Right forelimb (tissue), 1 donor: ENCODE measurements around the gene CBX5.
"Not testable (repeated sequence)": the region's sequence is repeated elsewhere in the genome, so short reads cannot be mapped to it uniquely, and the experiment has no call there.

Experiments
- DNase-seq: peaks from one replicate; pipeline ENCODE4 v3.0.0-alpha.2; 2018

The CBX5 gene

DNA sequence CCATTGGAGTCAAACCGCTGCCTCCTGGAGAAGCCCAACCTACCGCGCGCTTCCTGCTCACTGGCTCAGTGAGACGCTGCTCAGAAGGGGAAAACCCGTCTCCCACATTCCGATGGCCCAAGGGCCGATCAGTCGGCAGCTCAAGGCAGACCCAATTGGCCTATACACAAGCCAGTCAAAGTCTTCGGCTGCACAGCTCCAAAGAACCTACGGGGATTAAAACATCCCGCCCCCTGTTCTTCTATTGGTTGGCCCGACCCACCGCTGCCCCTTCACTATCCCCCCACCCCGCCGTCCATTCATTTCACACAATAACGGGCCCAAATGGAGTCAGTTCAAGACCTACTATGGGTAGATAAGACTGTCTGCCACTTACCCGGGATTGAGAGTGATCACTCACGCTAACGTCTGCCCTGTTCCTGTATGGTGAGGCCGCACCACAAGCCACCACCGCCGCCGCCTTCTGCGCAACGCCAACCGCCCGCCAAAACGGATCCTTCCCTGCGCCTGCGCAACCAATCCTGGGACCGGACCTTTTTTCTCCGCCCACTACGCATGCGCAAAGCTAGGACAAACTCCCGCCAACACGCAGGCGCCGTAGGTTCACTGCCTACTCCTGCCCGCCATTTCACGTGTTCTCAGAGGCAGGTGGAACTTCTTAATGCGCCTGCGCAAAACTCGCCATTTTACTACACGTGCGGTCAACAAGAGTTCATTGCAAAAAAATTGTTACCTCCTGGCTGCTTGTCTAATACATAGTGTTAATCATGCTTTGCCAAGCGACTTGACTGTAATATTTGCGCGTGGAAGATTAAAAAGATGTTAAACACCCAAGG lies at the start of gene CBX5:
Gene CBX5 (minus strand): TSS at position 491 of the 836 bp plus-strand sequence. CDS start 22,472 bp downstream, outside the sequence.
- DNase-seq = peak; percentile 99

DNA sequence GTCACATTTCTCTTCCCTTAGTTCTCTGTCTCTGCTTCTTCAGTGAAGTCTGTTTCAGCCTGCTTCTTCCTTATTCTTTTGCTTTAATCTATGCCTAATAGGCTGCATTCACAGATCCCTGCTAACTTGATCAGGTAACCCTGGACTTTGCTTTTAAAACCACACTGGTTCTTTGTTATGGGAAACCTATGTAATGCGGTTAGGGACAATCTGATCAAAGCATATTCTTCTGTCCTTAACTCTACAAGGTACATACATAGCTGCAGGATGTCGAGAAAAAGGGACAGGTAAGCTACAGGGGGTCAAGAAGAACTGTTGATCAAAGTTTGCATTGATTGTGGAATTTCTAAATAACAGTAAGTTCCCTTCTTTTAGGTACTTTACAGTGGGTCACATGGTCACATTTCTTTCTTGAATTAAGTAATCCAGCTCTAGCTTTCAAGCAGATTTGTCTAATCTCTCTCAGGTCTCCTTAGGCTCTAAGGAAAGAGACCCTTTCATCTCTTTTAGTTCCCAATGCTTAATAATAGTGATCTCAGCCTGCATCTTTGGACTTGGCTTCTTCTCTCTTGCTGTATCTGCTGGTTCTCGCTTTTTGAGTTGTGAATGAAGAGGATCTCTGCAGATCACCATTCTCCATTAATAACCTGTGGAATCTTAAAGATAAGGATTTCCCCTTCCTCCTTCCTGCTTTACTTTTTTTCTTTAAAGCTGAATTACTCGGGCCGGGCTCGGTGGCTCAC lies 48.8 kb upstream of the CBX5 start:
- no peak for DNase-seq

DNA sequence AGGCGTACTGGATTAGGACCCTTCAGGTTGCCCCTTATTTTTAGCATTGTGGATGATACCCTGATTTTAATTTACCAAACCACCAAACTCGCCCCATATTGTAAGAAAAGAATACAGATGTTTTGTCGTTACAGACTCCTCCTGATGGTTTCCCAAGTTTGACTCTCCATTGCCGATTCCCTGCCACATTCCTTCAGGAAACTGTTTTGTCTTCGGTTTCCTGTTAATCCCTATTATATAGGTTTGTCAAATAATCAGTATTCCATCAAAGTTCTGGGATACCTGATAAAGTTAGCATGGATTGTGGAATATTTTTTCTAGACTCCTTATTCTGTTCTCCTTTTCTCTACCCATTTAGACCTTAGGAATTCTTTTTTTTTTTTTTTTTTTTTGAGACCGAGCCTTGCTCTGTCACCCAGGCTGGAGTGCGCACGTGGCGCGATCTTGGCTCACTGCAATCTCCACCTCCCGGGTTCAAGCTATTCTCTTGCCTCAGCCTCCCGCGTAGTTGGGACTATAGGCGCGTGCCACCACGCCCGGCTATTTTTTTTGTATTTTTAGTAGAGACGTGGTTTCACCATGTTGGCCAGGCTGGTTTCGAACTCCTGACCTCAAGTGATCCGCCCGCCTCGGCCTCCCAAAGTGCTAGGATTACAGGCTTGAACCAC lies 45.7 kb upstream of the CBX5 start:
- not testable (repeated sequence) for DNase-seq

DNA sequence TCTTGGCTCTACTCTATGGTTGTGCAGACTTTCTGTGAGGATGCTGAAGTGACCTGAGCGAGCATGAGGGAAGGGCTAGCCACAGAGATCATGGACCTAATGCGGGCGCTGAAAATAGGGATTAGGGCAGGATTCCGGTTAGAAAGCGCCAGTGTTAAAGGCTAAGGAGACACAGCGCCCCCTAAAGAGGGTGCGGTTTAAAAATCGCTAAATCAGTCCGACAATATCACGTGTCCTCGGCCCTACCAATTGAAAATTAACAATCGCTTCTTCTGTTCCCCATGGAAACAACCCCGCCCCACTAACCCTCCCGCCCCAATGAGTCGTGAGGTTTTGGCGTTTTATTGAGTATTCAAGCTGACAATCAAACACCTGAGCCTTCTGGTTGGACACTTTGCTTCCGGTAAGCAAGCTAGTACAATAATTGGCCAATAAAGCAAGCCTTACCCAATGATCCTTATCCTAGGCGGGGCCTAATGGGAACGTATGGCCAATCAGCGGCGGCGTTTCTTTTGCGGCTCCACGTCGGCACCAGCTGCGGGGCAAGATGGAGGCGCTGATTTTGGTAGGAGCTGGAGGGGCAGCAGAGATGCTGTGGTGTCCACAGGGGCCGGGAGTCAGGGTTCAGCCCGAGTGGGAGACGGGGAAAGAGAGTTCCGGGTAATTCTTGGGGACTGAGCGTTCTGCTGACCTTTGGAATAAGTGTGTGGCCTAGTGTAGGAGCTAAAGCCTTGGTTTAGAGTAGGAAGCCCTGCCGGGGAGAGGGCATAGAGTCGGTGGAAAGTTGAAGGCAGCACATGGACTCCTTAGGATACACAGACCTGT lies 44.9 kb upstream of the CBX5 start, which contains the start of gene COPZ1:
Gene COPZ1 (plus strand): TSS at position 515 of the 825 bp plus-strand sequence. CDS start 33 bp downstream, at position 548.
- DNase-seq = peak; percentile 96

DNA sequence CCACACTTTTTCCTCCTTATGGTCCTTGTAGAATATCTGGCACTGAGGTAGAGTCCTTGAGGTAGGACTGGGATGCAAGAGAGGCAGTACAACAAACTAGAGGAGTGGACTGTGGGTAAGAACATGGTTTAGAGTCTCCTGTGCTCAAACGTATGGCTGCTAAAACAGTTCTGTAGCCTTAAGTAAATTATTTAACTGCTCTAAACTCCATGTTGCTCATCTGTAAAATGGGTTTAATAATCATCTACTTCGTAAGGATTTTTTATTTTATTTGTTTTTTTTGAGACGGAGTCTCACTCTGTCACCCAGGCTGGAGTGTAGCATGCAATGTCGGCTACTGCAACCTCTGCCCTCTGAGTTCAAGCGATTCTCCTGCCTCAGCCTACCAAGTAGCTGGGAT lies 41.4 kb upstream of the CBX5 start:
- DNase-seq = no peak

DNA sequence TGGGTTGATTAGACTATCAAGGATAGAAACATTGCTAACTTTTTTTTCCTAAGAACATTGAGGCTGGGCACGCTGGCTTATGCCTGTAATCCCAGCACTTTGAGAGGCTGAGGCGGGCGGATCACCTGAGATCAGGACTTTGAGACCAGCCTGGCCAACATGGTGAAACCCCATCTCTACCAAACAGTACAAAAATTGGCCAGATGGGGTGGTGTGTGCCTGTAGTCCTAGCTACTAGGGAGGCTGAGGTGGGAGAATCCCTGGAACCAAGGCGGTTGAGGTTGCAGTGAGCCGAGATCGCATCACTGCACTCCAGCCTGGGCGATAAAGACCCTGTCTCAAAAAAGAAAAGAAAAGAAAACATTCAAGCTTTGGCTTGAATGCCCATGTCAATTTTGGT lies 32.4 kb upstream of the CBX5 start:
- not testable (repeated sequence) for DNase-seq

DNA sequence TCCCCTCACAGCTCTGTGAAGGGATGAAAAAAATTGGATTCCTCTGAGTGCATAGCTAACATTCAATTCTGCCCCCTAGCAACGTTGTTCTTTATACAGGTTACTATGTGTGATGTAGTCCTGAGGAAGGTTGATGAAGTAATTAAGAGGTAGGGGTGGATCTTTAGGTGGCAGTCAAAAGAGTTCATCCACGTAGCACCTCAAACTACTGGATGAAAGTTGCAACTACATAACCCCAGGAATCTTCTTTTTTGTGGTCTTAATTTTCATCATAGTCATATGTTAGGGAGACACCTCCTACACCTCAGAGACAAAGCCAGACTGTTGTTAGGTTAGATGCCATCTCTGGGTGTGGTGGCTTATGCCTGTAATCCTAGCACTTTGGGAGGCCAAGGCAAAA lies 31.1 kb upstream of the CBX5 start:
- no peak for DNase-seq

DNA sequence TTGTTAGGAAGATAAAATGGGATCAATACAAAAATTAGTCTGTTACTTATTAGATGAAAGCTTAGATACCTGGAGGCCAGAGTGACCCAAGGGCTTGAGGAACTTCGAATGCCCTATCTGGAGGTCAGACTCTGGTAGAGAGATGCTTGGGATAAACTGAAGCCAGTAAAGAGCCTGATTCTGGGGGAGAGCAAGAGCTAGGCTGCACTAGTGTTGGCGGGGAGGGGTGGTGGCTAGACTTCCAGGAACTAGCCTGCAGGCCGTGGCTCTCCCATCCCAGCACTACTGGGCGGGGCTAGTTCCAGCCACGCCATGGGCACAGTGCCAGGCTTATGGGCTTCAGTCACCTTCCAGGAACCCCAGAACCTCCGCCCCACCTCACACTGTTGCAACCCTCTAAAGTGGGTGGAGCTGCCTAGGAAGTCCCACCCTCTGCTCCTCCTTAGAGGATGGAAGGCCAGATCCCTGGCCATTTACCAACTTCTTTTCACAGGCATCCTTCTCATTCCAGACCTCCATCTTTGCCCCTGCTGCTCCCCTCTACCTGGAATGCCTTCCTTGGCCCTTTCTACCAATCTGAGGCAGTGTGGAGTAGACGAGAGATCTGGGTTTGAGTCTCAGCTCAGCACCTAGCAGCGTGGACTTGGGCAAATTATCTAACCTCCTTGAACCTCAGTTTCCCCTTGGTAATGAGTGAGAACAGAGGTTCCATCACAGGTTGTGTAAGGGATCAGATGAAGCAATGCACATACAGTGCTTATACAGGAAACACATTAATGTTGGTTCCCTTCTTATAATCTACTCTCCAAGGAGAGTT lies 27.2 kb upstream of the CBX5 start:
- no peak for DNase-seq

DNA sequence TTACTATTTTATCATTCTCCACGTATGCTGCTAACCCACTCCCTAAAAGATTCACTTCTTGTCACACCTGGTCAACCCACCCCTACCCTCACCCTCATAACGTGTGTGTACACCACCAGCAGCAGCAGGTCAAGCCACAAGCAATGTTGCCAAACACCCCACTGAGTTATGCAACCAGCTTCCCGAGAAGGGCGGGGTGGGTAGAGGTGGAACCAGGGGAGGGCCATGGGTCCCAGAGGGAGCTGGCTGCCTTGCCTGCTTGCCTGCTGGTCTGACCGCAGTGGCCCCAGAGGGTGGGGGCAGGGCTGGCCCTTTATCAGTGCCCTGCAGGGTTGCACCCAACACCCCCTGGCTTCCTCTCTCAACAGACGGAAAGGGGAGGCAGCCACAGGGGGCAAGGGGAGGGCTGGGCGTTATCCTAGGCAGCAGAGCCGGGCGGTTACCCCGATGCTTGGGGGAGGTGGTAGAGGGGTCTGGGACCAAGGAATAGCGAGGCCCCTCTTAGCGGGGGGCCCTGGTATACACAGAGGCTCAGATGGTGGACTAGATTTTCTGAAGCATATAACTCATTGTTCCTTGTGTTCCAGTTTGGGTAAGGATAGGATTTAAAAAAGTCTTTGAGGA lies 24.4 kb upstream of the CBX5 start:
- no peak for DNase-seq

DNA sequence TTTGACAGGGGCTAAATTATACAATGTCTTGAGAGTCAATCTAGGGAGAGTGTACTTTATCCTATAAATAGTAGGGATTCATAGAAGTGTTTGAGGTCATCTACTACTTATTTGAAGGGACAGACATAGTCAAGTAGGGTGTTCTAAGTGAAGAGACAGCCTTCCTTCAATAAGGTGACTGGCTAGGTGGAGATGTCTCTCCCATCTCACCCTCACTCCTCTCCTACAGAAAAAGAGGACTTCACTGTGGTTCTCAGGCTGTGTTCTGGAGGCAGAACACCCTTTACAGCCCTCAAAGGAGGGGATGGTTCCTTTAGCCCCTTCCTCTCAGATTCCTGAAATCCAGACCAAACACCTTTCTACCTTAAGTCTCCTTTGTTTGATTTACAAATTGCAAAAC lies 23.7 kb upstream of the CBX5 start:
- no peak for DNase-seq

DNA sequence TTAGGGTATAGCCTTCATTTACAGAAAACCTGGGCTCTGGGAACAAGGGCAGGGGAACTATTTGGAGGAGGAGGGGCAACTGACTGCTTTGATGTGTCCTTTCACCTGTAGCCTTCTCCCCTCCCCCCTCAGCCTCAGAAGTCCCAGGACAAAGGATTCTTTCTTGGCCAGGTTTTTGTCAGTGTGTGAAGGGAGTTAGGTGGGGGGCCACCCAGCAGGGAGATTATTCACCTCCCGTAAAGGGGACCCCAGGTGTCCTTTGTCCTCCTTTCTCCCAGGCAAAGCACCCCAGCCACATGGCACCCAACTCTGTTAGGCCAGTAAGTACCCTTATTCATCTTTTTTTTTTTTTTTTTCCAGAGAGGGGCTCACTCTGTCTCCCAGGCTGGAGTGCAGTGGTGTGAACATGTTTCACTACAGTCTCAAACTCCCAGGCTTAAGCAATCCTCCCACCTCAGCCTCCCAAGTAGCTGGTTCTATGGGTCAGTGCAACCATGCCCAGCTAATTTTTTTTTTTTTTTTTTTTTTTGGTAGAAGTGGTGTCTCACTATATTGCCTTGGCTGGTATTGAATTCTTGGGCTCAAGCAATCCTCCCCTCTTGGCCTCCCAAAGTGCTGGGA lies 21.6 kb upstream of the CBX5 start:
- DNase-seq = no peak

DNA sequence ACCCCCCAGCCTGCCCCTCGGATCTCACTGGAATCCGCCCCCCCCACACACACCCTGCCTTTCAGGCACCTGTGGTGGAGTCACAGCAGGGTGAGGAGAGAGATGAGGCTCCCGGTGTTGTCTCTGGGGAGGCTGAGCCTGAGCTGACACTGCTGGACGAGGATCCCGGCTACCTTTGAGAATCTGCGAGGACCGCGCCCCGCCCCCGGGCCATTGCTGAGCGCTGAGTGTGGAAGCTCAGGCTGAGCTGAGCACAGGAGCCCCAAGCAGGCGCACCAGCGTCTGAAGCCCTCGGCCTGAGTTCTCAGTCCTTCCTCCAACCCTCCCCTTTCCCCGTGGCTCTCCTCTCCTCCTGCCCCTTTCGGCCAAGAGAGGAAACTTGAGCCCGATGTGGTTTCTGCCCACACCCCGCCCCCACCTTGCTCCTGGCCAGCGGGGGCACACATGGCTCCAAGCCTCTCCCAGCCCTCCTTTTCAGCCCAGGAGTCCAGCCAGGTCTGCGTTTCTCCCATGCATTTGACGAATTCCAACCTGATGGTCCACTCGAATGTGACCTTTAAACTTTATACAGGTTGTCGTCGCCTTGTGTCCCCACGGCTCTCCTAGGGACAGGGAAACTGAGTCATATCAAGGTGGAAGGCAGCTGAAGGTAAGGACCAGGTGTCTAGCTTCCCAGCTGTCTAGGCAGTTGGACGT lies 21.0 kb upstream of the CBX5 start, which contains the start of gene NFE2:
Gene NFE2 (minus strand): TSS at position 284 of the 696 bp plus-strand sequence. CDS start 5,767 bp downstream, outside the sequence.
- peak; percentile 65 for DNase-seq

DNA sequence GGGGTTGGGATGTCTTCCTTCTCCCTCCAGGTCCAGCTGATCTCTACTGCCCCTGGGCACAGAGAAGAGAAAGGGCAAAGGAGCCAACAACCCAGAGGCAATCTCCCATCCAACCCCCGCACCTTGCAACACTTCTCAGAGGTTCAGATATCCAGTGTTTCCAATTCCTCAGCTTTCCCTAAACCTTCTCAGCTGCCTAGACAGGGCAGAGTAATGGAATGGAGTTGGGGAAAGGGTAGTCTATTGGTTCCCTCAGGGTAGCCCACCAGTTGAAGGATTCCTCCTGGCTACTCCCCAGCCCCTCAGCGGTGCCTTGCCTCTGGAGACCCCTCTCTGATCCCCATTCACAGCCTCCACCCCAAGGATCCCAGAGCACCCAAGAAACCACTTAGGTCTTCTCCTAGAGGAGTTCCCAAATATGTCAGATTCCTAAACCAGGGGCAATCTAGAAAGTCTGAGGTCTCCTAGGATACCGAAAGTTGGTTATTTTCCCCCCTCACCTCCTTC lies 20.4 kb upstream of the CBX5 start:
- DNase-seq = no peak

DNA sequence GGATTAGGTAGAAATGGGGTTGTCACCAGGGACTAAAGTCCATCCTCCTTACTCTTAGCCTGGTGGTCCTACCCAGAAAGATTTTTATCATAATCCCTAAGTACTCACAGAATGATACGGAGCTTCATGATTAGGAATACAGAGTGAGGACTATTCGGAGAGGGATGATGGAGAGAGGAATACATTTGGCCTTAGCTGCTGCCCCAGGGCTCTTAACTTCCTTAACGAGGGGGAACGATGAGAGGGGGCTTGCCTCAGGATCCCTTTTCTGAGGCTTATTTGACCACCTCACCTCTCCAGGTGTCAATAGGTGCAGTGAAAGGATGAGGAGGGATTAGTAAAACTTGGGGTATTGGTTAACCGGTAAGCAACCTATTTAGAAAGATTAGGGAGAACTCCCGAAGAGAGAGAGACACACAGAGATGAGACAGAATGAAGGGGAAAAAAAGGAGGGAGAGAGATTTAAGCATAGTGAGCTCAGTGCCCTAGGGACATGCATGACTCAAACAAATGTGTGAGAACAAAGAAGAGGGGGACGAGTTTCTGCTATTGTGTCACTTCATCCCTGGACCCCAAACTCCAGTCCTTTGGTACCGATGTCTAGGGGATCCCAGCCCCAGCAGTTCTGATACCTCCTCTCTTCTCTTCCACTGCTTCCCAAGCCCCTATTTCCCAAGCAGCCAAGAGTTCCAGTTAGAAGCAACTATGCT lies 19.7 kb upstream of the CBX5 start:
- no peak for DNase-seq

DNA sequence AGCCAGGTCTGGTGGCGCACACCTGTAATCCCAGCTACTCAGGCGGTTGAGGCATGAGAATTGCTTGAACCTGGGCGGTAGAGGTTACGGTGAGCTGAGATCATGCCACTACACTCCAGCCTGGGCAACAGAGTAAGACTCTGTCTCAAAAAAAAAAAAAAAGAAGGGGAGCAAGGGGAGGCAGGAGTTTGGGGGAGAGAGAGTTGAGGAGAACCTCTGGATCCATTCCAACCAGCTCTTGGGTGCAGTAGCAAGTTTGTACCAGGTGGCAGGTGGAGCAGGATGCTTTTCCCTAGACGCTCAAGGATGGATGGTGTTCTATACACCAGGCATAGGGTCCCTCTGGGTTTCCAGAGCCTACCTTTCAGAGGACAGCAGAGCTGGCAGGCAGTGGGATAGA lies 19.0 kb upstream of the CBX5 start:
- DNase-seq = no peak

DNA sequence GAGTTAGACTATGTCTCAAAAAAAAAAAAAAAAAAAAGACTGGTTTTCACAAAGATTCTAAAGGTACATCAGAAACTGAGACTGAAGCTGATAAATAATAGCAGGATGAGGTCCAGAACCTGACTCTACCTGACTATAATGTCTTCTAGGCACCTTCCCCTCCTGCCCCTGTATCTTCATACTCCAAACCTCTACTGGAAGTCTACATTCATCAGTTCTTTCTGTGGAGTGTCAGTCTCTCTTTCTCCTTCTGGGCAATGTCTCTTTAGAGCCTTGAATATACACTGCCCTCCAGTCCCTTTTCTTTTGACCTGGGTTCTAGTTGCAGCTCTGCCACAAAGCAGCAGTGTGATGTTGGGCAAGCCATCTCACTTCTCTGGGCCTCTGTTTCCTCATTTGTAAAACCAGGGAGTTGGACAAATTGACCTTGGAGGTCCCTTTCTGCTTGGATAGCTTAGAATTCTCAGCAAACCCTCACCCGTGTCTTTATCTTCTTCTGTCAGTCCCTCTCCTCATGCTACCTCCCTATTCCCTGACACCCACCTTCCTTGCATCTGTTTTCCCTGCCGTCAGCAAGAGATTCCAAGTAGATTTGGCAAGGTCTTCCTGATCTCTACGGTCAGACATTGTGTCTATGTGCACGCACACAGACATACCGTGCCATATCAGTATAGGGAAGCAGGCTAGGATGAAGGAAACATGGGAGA lies 16.6 kb upstream of the CBX5 start:
- no peak for DNase-seq

DNA sequence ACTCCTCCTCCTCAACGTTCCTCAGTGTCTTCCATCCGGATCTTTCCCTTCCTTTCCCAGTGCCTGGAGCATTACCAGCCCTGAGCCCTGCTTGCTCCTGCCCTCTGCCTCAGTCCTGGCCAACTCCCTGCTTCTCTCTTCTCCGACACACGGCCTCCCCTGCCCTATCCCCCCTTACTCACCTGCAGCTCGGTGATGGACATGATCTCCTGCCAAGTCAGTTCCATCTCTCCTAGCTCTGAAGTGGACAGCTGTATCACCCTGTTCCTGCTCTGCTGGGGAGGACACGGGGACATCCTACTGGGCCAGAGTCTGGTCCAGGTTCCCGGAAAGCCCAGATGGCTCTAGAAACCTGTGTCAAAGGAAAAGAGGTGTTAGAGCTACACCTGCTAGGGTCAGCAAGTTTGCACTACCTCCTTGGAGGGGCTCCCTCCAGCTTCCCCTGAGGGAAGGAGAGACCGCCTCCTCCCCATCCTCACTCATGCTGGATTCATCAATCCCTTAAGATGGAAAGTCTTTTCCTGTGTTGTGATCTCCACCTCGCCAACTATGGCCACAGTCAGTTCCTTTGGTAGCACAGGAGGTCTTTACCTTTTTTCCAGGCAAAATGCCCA lies 15.1 kb upstream of the CBX5 start:
- DNase-seq = no peak
